CD4-positive, alpha-beta T cell treated with Interleukin-21 for 1 hour (primary cell): ENCODE data around the gene VIPAS39.
"Not testable (repeated sequence)": the region's sequence is repeated elsewhere in the genome, so short reads cannot be mapped to it uniquely, and the experiment has no call there.

Source experiments
- DNase-seq: peaks from one replicate; pipeline ENCODE4 v3.0.0-alpha.2; 2020

The VIPAS39 gene

GRCh38 chr14:77469539-77469938 is 12.1 kb upstream of the VIPAS39 start:
- no peak for DNase-seq

- no peak for DNase-seq
Observed at GRCh38 chr14:77469067-77469505, 11.7 kb upstream of the VIPAS39 start.

GRCh38 chr14:77467801-77468200 is 10.4 kb upstream of the VIPAS39 start:
- no peak for DNase-seq

- DNase-seq: peak; percentile 68
Observed at GRCh38 chr14:77459072-77459723, 1.8 kb upstream of the VIPAS39 start.

- peak; percentile 28 for DNase-seq
Observed at GRCh38 chr14:77458249-77458950, 999 bp upstream of the VIPAS39 start.

- DNase-seq: peak; percentile 20
Observed at GRCh38 chr14:77457115-77457521, 283 bp downstream of the VIPAS39 start.

DNA sequence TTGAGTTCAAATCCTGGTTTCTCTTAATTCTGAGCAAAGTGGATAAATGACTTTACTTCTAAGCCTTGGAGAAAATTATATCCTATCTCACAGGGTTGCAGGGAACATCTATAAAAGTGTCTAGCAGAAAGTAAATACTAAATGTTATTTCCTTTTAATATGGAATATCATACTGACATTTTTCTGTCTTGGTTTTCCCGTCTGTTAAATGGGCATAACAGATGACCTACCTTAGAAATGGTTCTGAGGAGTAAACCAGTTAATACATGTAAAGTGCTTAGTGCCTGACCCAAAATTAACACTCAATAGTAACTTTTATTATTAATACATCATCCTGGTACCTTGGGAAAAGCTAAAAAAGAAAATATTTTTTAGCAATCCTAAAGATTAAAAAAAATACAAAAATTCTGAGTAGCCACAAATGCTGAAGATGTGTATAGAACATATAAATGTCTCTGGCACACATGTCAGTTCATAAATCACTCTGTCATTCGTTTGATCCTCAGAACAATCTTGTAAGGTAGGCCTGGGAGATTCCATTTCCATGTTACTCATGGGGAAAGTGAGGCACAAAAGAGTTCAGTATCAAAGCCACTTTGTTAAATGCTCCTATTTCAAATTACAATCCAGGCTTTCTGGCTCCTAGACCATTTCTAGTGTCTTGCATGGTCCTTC is 1.3 kb downstream of the VIPAS39 start:
- DNase-seq: no peak

GRCh38 chr14:77442196-77442595 is 15.2 kb downstream of the VIPAS39 start:
- no peak for DNase-seq

GRCh38 chr14:77439861-77440260 is 17.5 kb downstream of the VIPAS39 start:
- no peak for DNase-seq

DNA sequence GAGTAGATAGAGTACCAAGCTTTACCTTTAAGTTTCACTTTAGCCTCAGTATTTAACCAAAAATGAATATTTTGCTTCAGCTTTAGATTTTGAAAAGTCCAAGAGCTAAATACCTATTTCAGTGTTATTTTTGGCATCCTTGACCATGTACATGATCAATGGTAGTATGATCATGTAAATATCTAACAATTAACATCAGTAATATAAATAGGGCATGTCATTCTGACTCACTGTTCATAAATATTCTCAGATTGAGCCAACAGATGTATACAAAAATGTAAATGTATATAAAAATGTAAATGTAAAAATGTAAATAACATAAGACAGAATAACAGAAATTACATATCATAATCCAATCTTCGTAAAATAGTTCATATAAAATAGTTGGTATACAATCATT is 18.8 kb downstream of the VIPAS39 start:
- no peak for DNase-seq

GRCh38 chr14:77436042-77436441 is 21.4 kb downstream of the VIPAS39 start:
- no peak for DNase-seq

- DNase-seq: no peak
Observed at GRCh38 chr14:77426396-77426795, 31.0 kb downstream of the VIPAS39 start.

GRCh38 chr14:77424862-77425261 is 32.5 kb downstream of the VIPAS39 start:
- no peak for DNase-seq

- DNase-seq: no peak
Observed at GRCh38 chr14:77423423-77423822, 34.0 kb downstream of the VIPAS39 start, which contains the start of gene NOXRED1. Gene NOXRED1, minus strand, starts transcription at chr14:77423523. Its CDS starts 634 bp downstream, at chr14:77422889.

- no peak for DNase-seq
Observed at GRCh38 chr14:77421201-77421600, 36.2 kb downstream of the VIPAS39 start.

GRCh38 chr14:77416836-77417235 is 40.6 kb downstream of the VIPAS39 start:
- DNase-seq: no peak

DNA sequence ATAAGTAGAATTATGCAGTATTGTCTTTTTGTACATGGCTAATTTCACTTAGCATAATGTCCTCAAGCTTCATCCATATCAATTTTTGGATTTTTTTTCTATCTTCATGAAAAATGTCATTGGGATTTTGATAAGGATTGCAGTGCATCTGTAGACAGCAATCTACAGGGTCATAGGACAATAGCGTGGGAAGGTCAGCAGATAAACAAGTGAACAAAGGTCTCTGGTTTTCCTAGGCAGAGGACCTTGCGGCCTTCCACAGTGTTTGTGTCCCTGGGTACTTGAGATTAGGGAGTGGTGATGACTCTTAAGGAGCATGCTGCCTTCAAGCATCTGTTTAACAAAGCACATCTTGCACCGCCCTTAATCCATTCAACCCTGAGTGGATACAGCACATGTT is 41.3 kb downstream of the VIPAS39 start:
- DNase-seq: not testable (repeated sequence)

DNA sequence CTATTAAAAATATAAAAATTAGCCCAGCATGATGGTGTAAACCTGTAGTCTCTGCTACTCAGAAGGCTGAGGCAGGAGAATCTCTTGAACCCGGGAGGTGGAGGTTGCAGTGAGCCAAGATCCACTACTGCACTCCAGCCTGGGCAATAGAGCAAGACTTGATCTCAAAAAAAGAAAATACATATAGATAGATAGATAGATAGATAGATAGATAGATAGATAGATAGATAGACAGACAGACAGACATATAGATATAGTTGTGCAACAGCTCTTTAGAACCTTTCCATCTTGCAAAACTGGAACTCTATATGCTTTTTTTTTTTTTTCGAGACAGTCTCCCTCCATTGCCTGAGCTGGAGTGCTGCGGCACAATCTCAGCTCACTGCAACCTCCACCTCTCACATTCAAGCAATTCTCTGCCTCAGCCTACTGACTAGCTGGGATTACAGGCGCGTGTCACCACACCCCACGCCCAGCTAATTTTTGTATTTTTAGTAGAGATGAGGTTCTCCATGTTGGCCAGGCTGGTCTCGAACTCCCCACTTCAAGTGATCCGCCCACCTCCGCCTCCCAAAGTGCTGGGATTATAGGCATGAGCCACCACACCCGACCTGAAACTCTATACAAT is 41.9 kb downstream of the VIPAS39 start:
- DNase-seq: not testable (repeated sequence)

GRCh38 chr14:77409131-77409533 is 48.3 kb downstream of the VIPAS39 start:
- no peak for DNase-seq

DNA sequence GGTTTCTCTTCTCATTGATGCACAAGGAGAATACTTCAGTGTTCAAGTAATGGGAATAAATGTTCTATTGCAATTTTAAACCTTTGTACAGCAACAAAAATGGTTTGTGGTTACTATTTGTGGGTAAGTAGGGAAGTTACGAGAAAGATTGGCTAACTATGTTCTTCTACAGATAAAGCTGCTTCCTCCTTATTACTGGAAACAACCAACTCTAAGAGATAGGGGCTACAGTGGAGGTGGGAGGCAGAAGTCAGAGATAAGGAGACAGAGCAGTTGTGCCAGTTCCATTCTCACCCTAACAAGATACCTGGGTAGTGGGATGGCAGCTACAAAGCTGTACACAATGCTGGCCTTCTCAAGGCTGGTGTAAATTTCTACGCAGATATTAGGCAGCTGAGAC is 50.2 kb downstream of the VIPAS39 start:
- no peak for DNase-seq

DNA sequence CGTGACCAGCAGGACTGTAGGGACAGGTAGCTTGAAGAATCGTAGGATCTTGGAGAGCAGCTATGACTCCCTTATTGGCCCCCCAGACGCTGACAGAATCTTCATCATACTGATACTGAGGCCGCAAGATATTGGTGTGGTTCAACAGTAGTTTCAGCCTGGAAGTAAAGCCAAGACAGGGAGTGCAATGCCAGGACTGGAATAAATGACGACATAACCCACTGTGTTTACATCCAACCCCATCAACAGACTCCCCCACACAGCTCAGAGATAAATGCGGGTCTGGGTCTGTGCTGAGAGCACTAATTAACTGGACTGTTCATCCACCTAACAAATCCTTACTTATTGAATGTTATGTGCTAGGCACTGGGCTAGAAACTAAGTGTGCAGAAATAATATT is 50.7 kb downstream of the VIPAS39 start:
- DNase-seq: no peak

DNA sequence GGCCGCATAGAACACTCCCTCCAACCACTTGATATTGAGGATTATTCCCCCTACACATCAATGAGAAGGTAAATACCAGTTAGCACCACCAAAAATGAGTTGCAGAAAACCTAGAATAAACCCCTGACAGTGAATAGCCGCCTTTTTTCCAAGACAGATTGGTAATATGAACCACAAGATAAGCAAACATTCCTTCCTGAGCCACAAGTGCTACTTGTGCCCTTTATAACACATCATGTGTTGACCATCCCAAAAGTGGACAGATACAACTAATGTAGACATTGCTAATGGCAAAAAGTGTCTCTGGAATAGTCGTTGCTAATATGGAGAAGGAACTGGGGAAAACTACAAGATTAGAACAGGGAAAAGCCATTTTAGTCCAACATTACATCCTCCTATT is 51.3 kb downstream of the VIPAS39 start:
- no peak for DNase-seq

GRCh38 chr14:77403768-77404167 is 53.6 kb downstream of the VIPAS39 start:
- no peak for DNase-seq
